Gastroesophageal sphincter (tissue), 4 donors: ENCODE results near the gene RBP5. TPM values are rescaled to one million over a fixed set of nuclear protein-coding genes. Genes with fewer than 3 reads are reported as not detected.

Source experiments
- ATAC-seq: fragments of 150-250 bp; one replicate; pipeline ENCODE4 v1.9.1; 2016; ENCODE audit warnings: mild to moderate bottlenecking, moderate library complexity
- H3K27ac ChIP-seq, 4 donors: fragments of 200-600 bp; sonication (generic) in 3 of 4; 1 replicate in 3 of 4; 2 replicates in 1 of 4; pipeline ENCODE4 v1.5.1; 2016 to 2019
- H3K27me3 ChIP-seq: fragments of 200-600 bp; sonication (generic); one replicate; pipeline ENCODE4 v1.5.1; 2019
- H3K36me3 ChIP-seq, 2 donors: fragments of 200-600 bp; sonication (generic); one replicate each; pipeline ENCODE4 v1.5.1; 2019; ENCODE audit warnings: control low read depth in 1 of 2
- H3K4me1 ChIP-seq, 3 donors: fragments of 200-600 bp; sonication (generic); 1 replicate in 2 of 3; 2 replicates in 1 of 3; pipeline ENCODE4 v1.5.1; 2016 to 2019; ENCODE audit warnings: control low read depth in 2 of 3
- H3K4me3 ChIP-seq, 2 donors: fragments of 200-600 bp; sonication (generic); one replicate each; pipeline ENCODE4 v1.5.1; 2019; ENCODE audit warnings: mild to moderate bottlenecking in 1 of 2, moderate library complexity in 1 of 2
- H3K9me3 ChIP-seq, 3 donors: fragments of 200-600 bp; sonication (generic); one replicate each; pipeline ENCODE4 v1.5.1; 2017 to 2019; ENCODE audit warnings: control low read depth in 2 of 3
- EP300 ChIP-seq: sonication (generic); formaldehyde crosslinking; IDR thresholded peaks from one replicate; pipeline ENCODE4 v1.6.1; 2017; ENCODE audit warnings: antibody characterized with exemption, mild to moderate bottlenecking
- POLR2A ChIP-seq, 2 donors: fragments of 450-650 bp; IDR thresholded peaks; one replicate each; pipeline ENCODE4 v1.6.1; 2017; ENCODE audit warnings: antibody characterized with exemption in 2 of 2, mild to moderate bottlenecking in 2 of 2, moderate library complexity in 1 of 2
- POLR2AphosphoS5 ChIP-seq: sonication (generic); formaldehyde crosslinking; IDR thresholded peaks from one replicate; pipeline ENCODE4 v1.6.1; 2017; ENCODE audit warnings: antibody characterized with exemption
- WGBS, 2 donors: methylation state at CpG; one replicate each; pipeline ENCODE4 v1.1.5; 2018; ENCODE audit warnings: low coverage in 1 of 2; 5-methylcytosine and 5-hydroxymethylcytosine counted together
- total RNA-seq, 4 donors: library from RNA; depleted of rRNA; stranded (reverse); fragments of >200 nt; gene quantifications; one replicate each; pipeline ENCODE4 v1.1.0, GENCODE V29; 2016
- TF ChIP-seq, protein P1 (sequence below), 4 experiments: fragments of 200-600 bp in 2 of 4; fragments of 450-650 bp in 2 of 4; sonication (generic) in 1 of 4; IDR thresholded peaks; one replicate each; pipeline ENCODE4 v1.5.1; 2017 to 2019; ENCODE audit warnings: antibody characterized with exemption in 4 of 4, mild to moderate bottlenecking in 2 of 4, moderate library complexity in 2 of 4

RBP5 gene
- total RNA-seq, 4 donors from 2014 or later = 0.58 to 1.1 TPM; not detected in 2

DNA sequence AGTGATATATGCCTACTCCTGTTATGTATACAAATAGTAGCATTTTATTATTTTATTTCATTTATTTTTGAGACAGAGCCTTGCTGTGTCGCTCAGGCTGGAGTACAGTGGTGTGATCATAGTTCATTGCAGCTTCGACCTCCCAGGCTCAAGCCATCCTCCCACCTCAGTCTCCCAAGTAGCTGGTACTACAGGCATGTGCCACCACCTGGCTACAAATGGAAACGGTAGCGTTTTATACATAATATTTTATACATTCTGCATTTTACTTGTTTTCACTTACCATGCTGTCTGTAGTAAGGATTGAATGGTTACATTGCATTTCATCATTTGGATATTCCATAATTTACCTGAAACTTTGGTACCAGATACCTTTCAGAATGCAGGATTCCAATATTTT, 50.5 kb downstream of the RBP5 start:
- H3K4me3 ChIP-seq = no peak overlapping the region
- peaks cover 0 to 31% of the 10 kb centered on the region in 2 donors for H3K36me3 ChIP-seq
- WGBS, 2 donors = 67 to 68% methylated on average over 4 of the region's 4 CpGs
- no peak for ATAC-seq
- H3K27ac ChIP-seq = no peak overlapping the region
- no peaks in the 10 kb centered on the region for H3K9me3 ChIP-seq
- no peaks in the 10 kb centered on the region for H3K27me3 ChIP-seq
- H3K4me1 ChIP-seq = peaks cover 3 to 41% (median 9%) of the 10 kb centered on the region in 3 donors
- TF ChIP-seq POLR2AphosphoS5 (no peak), POLR2A (IDR thresholded peaks at IDR 0.05) (no peak), EP300 (no peak)
- TF ChIP-seq, protein P1, sequence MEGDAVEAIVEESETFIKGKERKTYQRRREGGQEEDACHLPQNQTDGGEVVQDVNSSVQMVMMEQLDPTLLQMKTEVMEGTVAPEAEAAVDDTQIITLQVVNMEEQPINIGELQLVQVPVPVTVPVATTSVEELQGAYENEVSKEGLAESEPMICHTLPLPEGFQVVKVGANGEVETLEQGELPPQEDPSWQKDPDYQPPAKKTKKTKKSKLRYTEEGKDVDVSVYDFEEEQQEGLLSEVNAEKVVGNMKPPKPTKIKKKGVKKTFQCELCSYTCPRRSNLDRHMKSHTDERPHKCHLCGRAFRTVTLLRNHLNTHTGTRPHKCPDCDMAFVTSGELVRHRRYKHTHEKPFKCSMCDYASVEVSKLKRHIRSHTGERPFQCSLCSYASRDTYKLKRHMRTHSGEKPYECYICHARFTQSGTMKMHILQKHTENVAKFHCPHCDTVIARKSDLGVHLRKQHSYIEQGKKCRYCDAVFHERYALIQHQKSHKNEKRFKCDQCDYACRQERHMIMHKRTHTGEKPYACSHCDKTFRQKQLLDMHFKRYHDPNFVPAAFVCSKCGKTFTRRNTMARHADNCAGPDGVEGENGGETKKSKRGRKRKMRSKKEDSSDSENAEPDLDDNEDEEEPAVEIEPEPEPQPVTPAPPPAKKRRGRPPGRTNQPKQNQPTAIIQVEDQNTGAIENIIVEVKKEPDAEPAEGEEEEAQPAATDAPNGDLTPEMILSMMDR (IDR thresholded peaks at IDR 0.05) = no peak

DNA sequence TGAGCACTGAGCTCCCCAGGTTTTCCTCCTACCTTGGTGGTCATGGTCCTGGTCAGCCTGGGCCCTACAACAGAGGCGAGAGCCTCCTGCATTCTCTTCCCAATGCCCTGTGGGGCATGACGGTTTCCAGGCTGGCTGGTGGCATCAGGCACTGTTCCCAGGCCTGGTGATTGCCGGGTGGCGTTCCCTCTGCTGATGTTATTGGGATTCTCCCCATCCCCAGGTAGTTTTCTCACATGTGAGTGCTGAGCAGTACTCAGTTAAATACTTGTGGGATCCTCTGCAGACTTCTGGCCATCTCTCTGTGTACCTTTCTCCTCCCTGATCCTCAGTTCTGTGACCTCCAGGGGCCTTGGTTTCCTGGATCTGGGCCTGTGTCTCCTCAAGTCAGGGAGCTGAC, 52.2 kb downstream of the RBP5 start:
- H3K4me3 ChIP-seq = no peak overlapping the region
- no peaks in the 10 kb centered on the region for H3K9me3 ChIP-seq
- no peak for ATAC-seq
- 90% methylated on average over 2 of the region's 4 CpGs; no CpG with 5 or more reads in 1 of the 2 donors for WGBS, 2 donors
- TF ChIP-seq, protein P1 (IDR thresholded peaks at IDR 0.05) = no peak
- no peak for TF ChIP-seq POLR2AphosphoS5
- TF ChIP-seq POLR2A (IDR thresholded peaks at IDR 0.05) = no peak
- no peak for TF ChIP-seq EP300
- no peaks in the 10 kb centered on the region for H3K27me3 ChIP-seq
- peaks cover 3 to 34% (median 9%) of the 10 kb centered on the region in 3 donors for H3K4me1 ChIP-seq
- no peak overlapping the region for H3K27ac ChIP-seq
- H3K36me3 ChIP-seq = peaks cover 0 to 14% of the 10 kb centered on the region in 2 donors

DNA sequence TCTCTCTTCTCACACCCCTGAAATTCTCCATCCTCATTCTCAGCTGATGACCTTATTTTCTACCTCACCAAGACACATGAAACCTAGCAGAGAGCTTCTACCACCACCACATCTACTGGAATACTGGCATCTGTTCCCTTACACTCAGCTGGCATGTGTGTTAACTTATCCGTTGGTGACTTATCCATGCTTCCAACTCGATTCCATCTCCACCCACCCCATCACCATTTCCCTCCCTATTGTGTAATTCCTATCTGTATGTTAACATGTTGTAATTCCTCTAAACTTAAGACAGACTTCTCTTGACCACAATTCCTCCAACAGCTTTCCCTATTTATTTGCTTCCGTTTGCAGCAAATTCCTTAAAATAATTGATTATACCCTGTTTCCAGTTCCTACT, 52.8 kb downstream of the RBP5 start:
- Histone ChIP-seq H3K27me3 (no peaks in the 10 kb centered on the region), H3K27ac (no peak overlapping the region), H3K36me3 (peaks cover 0 to 8% of the 10 kb centered on the region in 2 donors), H3K9me3 (no peaks in the 10 kb centered on the region), H3K4me3 (no peak overlapping the region), H3K4me1 (peaks cover 3 to 28% (median 9%) of the 10 kb centered on the region in 3 donors)
- 68 to 93% methylated on average over 3 of the region's 3 CpGs for WGBS, 2 donors
- TF ChIP-seq POLR2A (IDR thresholded peaks at IDR 0.05) (no peak), POLR2AphosphoS5 (no peak), EP300 (no peak)
- TF ChIP-seq, protein P1 (IDR thresholded peaks at IDR 0.05) = no peak
- no peak for ATAC-seq

DNA sequence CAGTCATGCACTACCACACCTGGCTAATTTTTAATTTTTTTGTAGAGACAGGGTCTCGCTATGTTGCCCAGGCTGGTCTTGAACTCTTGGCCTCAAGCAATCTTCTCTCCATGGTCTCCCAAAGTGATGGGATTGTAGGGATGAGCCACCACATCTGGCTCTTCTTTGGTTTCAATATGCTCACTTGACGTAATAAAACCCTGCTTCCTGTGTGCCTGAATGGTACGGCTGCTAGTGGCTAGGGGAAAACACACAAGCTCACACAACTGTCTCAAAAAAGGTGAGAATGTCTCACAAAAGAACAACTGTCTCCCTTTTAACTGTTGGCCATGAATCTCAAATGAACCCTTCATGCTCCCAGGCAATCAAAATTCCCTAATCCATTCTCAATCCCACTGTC, 53.2 kb downstream of the RBP5 start:
- TF ChIP-seq POLR2A (IDR thresholded peaks at IDR 0.05) = no peak
- TF ChIP-seq POLR2AphosphoS5 = no peak
- TF ChIP-seq, protein P1 (IDR thresholded peaks at IDR 0.05) = no peak
- no peaks in the 10 kb centered on the region for H3K9me3 ChIP-seq
- peaks cover 3 to 24% (median 9%) of the 10 kb centered on the region in 3 donors for H3K4me1 ChIP-seq
- no peak overlapping the region for H3K27ac ChIP-seq
- H3K36me3 ChIP-seq = peaks cover 0 to 8% of the 10 kb centered on the region in 2 donors
- no peak overlapping the region for H3K4me3 ChIP-seq
- no peaks in the 10 kb centered on the region for H3K27me3 ChIP-seq
- 71 to 80% methylated on average over 1 to 3 of the region's 3 CpGs for WGBS, 2 donors
- no peak for ATAC-seq

DNA sequence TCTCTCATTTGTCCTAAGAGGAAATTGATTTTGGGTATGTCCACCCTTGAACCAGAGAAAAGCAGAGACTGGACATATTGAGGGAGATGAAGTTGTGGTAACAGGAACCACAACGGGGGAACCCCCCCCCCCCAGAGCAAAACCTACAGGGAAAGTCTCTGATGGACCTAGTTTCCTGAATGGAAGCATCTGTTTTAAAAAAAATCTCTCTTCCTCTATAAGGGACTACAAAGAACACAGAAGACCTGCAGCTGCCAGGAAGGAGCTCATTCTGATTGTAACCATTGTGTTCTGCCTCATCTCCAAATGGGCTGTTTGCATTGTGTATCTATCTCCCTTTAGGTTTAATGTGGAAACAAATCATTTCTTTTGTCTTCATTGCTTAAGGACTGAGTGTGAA, 54.7 kb downstream of the RBP5 start:
- Histone ChIP-seq H3K4me1 (peaks cover 0 to 10% (median 0%) of the 10 kb centered on the region in 3 donors), H3K27ac (no peak overlapping the region), H3K36me3 (peaks cover 0 to 20% of the 10 kb centered on the region in 2 donors), H3K27me3 (no peaks in the 10 kb centered on the region), H3K9me3 (no peaks in the 10 kb centered on the region), H3K4me3 (no peak overlapping the region)
- TF ChIP-seq POLR2A (IDR thresholded peaks at IDR 0.05) (no peak), POLR2AphosphoS5 (no peak), EP300 (no peak)
- TF ChIP-seq, protein P1 (IDR thresholded peaks at IDR 0.05) = no peak
- WGBS, 2 donors = 20% methylated on average over 1 of the region's 1 CpG; no CpG with 5 or more reads in 1 of the 2 donors
- no peak for ATAC-seq
